Activated naive CD4-positive, alpha-beta T cell treated with anti-CD3 and anti-CD28 coated beads, Interleukin-2, amount 50 U/mL, for 72 hours (primary cell): ENCODE measurements around the gene NBEAL1. TPM values are rescaled to one million over a fixed set of nuclear protein-coding genes. Genes with fewer than 3 reads are reported as not detected.
A peak's percentile ranks its signal among the peaks of the same experiment; 100 is the strongest.
"Not testable (repeated sequence)": the region's sequence is repeated elsewhere in the genome, so short reads cannot be mapped to it uniquely, and the experiment has no call there.

Source experiments
- ATAC-seq, 2 donors: fragments of 150-1000 bp; cut with Tn5 transposase; 2 replicates each; pipeline ENCODE4 v1.10.0; 2021; ENCODE audit warnings: mild to moderate bottlenecking in 2 of 2, moderate library complexity in 2 of 2
- DNase-seq, 2 donors: peaks; one replicate each; pipeline ENCODE4 v3.0.0; 2021 to 2022; ENCODE audit warnings: low spot score in 2 of 2
- H3K27ac Mint-ChIP-seq, 2 donors: one replicate each; pipeline ENCODE4 v1.8.0; 2022; ENCODE audit warnings: mild to moderate bottlenecking in 2 of 2, mixed read lengths in 2 of 2
- H3K36me3 Mint-ChIP-seq, 2 donors: one replicate each; pipeline ENCODE4 v1.8.0; 2022; ENCODE audit warnings: mixed read lengths in 2 of 2
- H3K9me3 Mint-ChIP-seq, 2 donors: one replicate each; pipeline ENCODE4 v1.8.0; 2022; ENCODE audit warnings: mixed read lengths in 2 of 2
- total RNA-seq, 2 donors: library from RNA; stranded (reverse); gene quantifications; one replicate each; pipeline ENCODE4 v1.2.3, GENCODE V29; 2022

The NBEAL1 gene
- total RNA-seq, 2 donors from 2014 or later: 15.6 to 22.6 TPM

GRCh38 chr2:203071148-203071547 is 56.5 kb downstream of the NBEAL1 start:
- Mint-ChIP-seq H3K36me3 (peaks cover 10 to 18% of the 10 kb centered on the region in 2 donors), H3K9me3 (peaks cover 0 to 4% of the 10 kb centered on the region in 2 donors), H3K27ac (no peak overlapping the region)
- ATAC-seq (peak; percentile 24 to 82), DNase-seq (no peak)

- no peak for DNase-seq
- Mint-ChIP-seq H3K36me3 (peaks cover 10 to 14% of the 10 kb centered on the region in 2 donors), H3K9me3 (peaks cover 0 to 4% of the 10 kb centered on the region in 2 donors), H3K27ac (no peak overlapping the region)
- no peak for ATAC-seq
Measured at GRCh38 chr2:203072371-203072770, 57.7 kb downstream of the NBEAL1 start.

GRCh38 chr2:203077451-203077850 is 62.8 kb downstream of the NBEAL1 start:
- no peak overlapping the region for H3K27ac Mint-ChIP-seq
- H3K36me3 Mint-ChIP-seq: peaks cover 4 to 8% of the 10 kb centered on the region in 2 donors
- ATAC-seq (no peak), DNase-seq (no peak)
- peaks cover 0 to 4% of the 10 kb centered on the region in 2 donors for H3K9me3 Mint-ChIP-seq

GRCh38 chr2:203080447-203081045 is 65.9 kb downstream of the NBEAL1 start:
- no peak for DNase-seq
- H3K36me3 Mint-ChIP-seq: no peaks in the 10 kb centered on the region
- H3K27ac Mint-ChIP-seq: no peak overlapping the region
- H3K9me3 Mint-ChIP-seq: no peaks in the 10 kb centered on the region
- ATAC-seq: no peak

GRCh38 chr2:203083328-203083727 is 68.7 kb downstream of the NBEAL1 start:
- Mint-ChIP-seq H3K27ac (peak overlapping the region in 1 of 2 donors; percentile 18), H3K9me3 (no peaks in the 10 kb centered on the region)
- no peak for ATAC-seq

GRCh38 chr2:203086381-203086780 is 71.7 kb downstream of the NBEAL1 start:
- H3K36me3 Mint-ChIP-seq, H3K9me3 Mint-ChIP-seq, DNase-seq, H3K27ac Mint-ChIP-seq, ATAC-seq: not testable (repeated sequence)

More at GRCh38 chr2:203083328-203083727, 68.7 kb downstream of the NBEAL1 start:
- peaks cover 0 to 8% of the 10 kb centered on the region in 2 donors for H3K36me3 Mint-ChIP-seq
- no peak for DNase-seq

GRCh38 chr2:203090721-203091120 is 76.0 kb downstream of the NBEAL1 start:
- H3K27ac Mint-ChIP-seq, ATAC-seq, H3K36me3 Mint-ChIP-seq, DNase-seq, H3K9me3 Mint-ChIP-seq: not testable (repeated sequence)

- no peak for ATAC-seq
- peaks cover 9 to 10% of the 10 kb centered on the region in 2 donors for H3K36me3 Mint-ChIP-seq
- DNase-seq: no peak
- H3K27ac Mint-ChIP-seq: no peak overlapping the region
- peaks cover 0 to 1% of the 10 kb centered on the region in 2 donors for H3K9me3 Mint-ChIP-seq
Measured at GRCh38 chr2:203097735-203098134, 83.1 kb downstream of the NBEAL1 start.

GRCh38 chr2:203102357-203102756 is 87.7 kb downstream of the NBEAL1 start:
- H3K9me3 Mint-ChIP-seq: peaks cover 14 to 18% of the 10 kb centered on the region in 2 donors
- not testable (repeated sequence) for ATAC-seq, DNase-seq, H3K27ac Mint-ChIP-seq
- peaks cover 30 to 31% of the 10 kb centered on the region in 2 donors for H3K36me3 Mint-ChIP-seq

GRCh38 chr2:203104273-203104672 is 89.6 kb downstream of the NBEAL1 start:
- ATAC-seq: no peak
- Mint-ChIP-seq H3K36me3 (peaks cover 30 to 35% of the 10 kb centered on the region in 2 donors), H3K9me3 (peaks cover 14 to 18% of the 10 kb centered on the region in 2 donors), H3K27ac (no peak overlapping the region)
- no peak for DNase-seq

GRCh38 chr2:203105996-203106395 is 91.3 kb downstream of the NBEAL1 start:
- DNase-seq (no peak), ATAC-seq (no peak)
- peaks cover 14 to 18% of the 10 kb centered on the region in 2 donors for H3K9me3 Mint-ChIP-seq
- H3K27ac Mint-ChIP-seq: no peak overlapping the region
- peaks cover 26 to 31% of the 10 kb centered on the region in 2 donors for H3K36me3 Mint-ChIP-seq

- not testable (repeated sequence) for DNase-seq, H3K27ac Mint-ChIP-seq, H3K36me3 Mint-ChIP-seq, ATAC-seq, H3K9me3 Mint-ChIP-seq
Measured at GRCh38 chr2:203110496-203110895, 95.8 kb downstream of the NBEAL1 start.

- Mint-ChIP-seq H3K9me3 (no peaks in the 10 kb centered on the region), H3K36me3 (peaks cover 0 to 9% of the 10 kb centered on the region in 2 donors), H3K27ac (no peak overlapping the region)
- no peak for ATAC-seq
- DNase-seq: no peak
Measured at GRCh38 chr2:203112342-203112741, 97.7 kb downstream of the NBEAL1 start.

- DNase-seq, H3K27ac Mint-ChIP-seq, H3K36me3 Mint-ChIP-seq, H3K9me3 Mint-ChIP-seq, ATAC-seq: not testable (repeated sequence)
Measured at GRCh38 chr2:203115201-203115700, 100.6 kb downstream of the NBEAL1 start.

- ATAC-seq: no peak
- H3K36me3 Mint-ChIP-seq: no peaks in the 10 kb centered on the region
- no peaks in the 10 kb centered on the region for H3K9me3 Mint-ChIP-seq
- H3K27ac Mint-ChIP-seq: no peak overlapping the region
- DNase-seq: no peak
Measured at GRCh38 chr2:203122317-203122986, 107.8 kb downstream of the NBEAL1 start.

GRCh38 chr2:203126996-203127395 is 112.3 kb downstream of the NBEAL1 start:
- ATAC-seq: no peak
- Mint-ChIP-seq H3K36me3 (no peaks in the 10 kb centered on the region), H3K27ac (no peak overlapping the region), H3K9me3 (no peaks in the 10 kb centered on the region)
- no peak for DNase-seq

- ATAC-seq (no peak), DNase-seq (no peak)
- H3K9me3 Mint-ChIP-seq: no peaks in the 10 kb centered on the region
- no peaks in the 10 kb centered on the region for H3K36me3 Mint-ChIP-seq
- no peak overlapping the region for H3K27ac Mint-ChIP-seq
Measured at GRCh38 chr2:203135105-203135504, 120.4 kb downstream of the NBEAL1 start.
